ENCODE results near the gene GOLGA2.

GOLGA2 gene

GRCh38 chr9:128222026-128222425 lies 53.8 kb downstream of the GOLGA2 start:
- DNase-seq (ENCODE audit: low read depth, low spot score): no peak
- no peak overlapping the region for H3K4me3 ChIP-seq (ENCODE audit: low read length)

GRCh38 chr9:128219831-128220230 lies 56.0 kb downstream of the GOLGA2 start:
- DNase-seq (ENCODE audit: low read depth, low spot score): no peak
- H3K4me3 ChIP-seq (ENCODE audit: low read length): no peak overlapping the region

GRCh38 chr9:128218518-128219389 lies 57.1 kb downstream of the GOLGA2 start:
- peak overlapping the region; percentile 53 for H3K4me3 ChIP-seq (ENCODE audit: low read length)
- peak; percentile 94 for DNase-seq (ENCODE audit: low read depth, low spot score)

GRCh38 chr9:128218172-128218517 lies 57.7 kb downstream of the GOLGA2 start:
- no peak for DNase-seq (ENCODE audit: low read depth, low spot score)
- H3K4me3 ChIP-seq (ENCODE audit: low read length): peak overlapping the region; percentile 53

- H3K4me3 ChIP-seq (ENCODE audit: low read length): no peak overlapping the region
- DNase-seq (ENCODE audit: low read depth, low spot score): no peak
Observed at GRCh38 chr9:128216781-128217553, 58.8 kb downstream of the GOLGA2 start.

GRCh38 chr9:128215491-128216409 lies 60.1 kb downstream of the GOLGA2 start:
- H3K4me3 ChIP-seq (ENCODE audit: low read length): no peak overlapping the region
- DNase-seq (ENCODE audit: low read depth, low spot score): no peak

GRCh38 chr9:128214571-128215490 lies 61.0 kb downstream of the GOLGA2 start:
- no peak for DNase-seq (ENCODE audit: low read depth, low spot score)
- no peak overlapping the region for H3K4me3 ChIP-seq (ENCODE audit: low read length)

- DNase-seq (ENCODE audit: low read depth, low spot score): no peak
- no peak overlapping the region for H3K4me3 ChIP-seq (ENCODE audit: low read length)
Observed at GRCh38 chr9:128213746-128214497, 61.9 kb downstream of the GOLGA2 start.

GRCh38 chr9:128211981-128212281 lies 63.9 kb downstream of the GOLGA2 start:
- DNase-seq (ENCODE audit: low read depth, low spot score): no peak

GRCh38 chr9:128211186-128211980 lies 64.4 kb downstream of the GOLGA2 start:
- no peak for DNase-seq (ENCODE audit: low read depth, low spot score)
- no peak overlapping the region for H3K4me3 ChIP-seq (ENCODE audit: low read length)

More at GRCh38 chr9:128211981-128212281, 63.9 kb downstream of the GOLGA2 start:
- no peak overlapping the region for H3K4me3 ChIP-seq (ENCODE audit: low read length)

GRCh38 chr9:128208946-128209669 lies 66.7 kb downstream of the GOLGA2 start:
- no peak overlapping the region for H3K4me3 ChIP-seq (ENCODE audit: low read length)
- no peak for DNase-seq (ENCODE audit: low read depth, low spot score)

GRCh38 chr9:128208386-128208785 lies 67.4 kb downstream of the GOLGA2 start:
- no peak for DNase-seq (ENCODE audit: low read depth, low spot score)

GRCh38 chr9:128206916-128207910 lies 68.6 kb downstream of the GOLGA2 start:
- no peak for DNase-seq (ENCODE audit: low read depth, low spot score)

More at GRCh38 chr9:128208386-128208785, 67.4 kb downstream of the GOLGA2 start:
- no peak overlapping the region for H3K4me3 ChIP-seq (ENCODE audit: low read length)

GRCh38 chr9:128206484-128206883 lies 69.3 kb downstream of the GOLGA2 start:
- no peak overlapping the region for H3K4me3 ChIP-seq (ENCODE audit: low read length)
- no peak for DNase-seq (ENCODE audit: low read depth, low spot score)

More at GRCh38 chr9:128206916-128207910, 68.6 kb downstream of the GOLGA2 start:
- no peak overlapping the region for H3K4me3 ChIP-seq (ENCODE audit: low read length)

Measured in Jurkat, Clone E6-1 (cell line).